ENCODE results near the gene HIPK3.

GRCh38 chr11:33320016-33320813 lies 63.0 kb downstream of the HIPK3 start:
- TF ChIP-seq, protein P1, sequence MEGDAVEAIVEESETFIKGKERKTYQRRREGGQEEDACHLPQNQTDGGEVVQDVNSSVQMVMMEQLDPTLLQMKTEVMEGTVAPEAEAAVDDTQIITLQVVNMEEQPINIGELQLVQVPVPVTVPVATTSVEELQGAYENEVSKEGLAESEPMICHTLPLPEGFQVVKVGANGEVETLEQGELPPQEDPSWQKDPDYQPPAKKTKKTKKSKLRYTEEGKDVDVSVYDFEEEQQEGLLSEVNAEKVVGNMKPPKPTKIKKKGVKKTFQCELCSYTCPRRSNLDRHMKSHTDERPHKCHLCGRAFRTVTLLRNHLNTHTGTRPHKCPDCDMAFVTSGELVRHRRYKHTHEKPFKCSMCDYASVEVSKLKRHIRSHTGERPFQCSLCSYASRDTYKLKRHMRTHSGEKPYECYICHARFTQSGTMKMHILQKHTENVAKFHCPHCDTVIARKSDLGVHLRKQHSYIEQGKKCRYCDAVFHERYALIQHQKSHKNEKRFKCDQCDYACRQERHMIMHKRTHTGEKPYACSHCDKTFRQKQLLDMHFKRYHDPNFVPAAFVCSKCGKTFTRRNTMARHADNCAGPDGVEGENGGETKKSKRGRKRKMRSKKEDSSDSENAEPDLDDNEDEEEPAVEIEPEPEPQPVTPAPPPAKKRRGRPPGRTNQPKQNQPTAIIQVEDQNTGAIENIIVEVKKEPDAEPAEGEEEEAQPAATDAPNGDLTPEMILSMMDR (conservative IDR thresholded peaks at IDR 0.05; ENCODE audit: low read depth in 2 of 2): peak; percentile 23 to 47; a peak in 2 of 4 replicates
- TF ChIP-seq, protein P2, sequence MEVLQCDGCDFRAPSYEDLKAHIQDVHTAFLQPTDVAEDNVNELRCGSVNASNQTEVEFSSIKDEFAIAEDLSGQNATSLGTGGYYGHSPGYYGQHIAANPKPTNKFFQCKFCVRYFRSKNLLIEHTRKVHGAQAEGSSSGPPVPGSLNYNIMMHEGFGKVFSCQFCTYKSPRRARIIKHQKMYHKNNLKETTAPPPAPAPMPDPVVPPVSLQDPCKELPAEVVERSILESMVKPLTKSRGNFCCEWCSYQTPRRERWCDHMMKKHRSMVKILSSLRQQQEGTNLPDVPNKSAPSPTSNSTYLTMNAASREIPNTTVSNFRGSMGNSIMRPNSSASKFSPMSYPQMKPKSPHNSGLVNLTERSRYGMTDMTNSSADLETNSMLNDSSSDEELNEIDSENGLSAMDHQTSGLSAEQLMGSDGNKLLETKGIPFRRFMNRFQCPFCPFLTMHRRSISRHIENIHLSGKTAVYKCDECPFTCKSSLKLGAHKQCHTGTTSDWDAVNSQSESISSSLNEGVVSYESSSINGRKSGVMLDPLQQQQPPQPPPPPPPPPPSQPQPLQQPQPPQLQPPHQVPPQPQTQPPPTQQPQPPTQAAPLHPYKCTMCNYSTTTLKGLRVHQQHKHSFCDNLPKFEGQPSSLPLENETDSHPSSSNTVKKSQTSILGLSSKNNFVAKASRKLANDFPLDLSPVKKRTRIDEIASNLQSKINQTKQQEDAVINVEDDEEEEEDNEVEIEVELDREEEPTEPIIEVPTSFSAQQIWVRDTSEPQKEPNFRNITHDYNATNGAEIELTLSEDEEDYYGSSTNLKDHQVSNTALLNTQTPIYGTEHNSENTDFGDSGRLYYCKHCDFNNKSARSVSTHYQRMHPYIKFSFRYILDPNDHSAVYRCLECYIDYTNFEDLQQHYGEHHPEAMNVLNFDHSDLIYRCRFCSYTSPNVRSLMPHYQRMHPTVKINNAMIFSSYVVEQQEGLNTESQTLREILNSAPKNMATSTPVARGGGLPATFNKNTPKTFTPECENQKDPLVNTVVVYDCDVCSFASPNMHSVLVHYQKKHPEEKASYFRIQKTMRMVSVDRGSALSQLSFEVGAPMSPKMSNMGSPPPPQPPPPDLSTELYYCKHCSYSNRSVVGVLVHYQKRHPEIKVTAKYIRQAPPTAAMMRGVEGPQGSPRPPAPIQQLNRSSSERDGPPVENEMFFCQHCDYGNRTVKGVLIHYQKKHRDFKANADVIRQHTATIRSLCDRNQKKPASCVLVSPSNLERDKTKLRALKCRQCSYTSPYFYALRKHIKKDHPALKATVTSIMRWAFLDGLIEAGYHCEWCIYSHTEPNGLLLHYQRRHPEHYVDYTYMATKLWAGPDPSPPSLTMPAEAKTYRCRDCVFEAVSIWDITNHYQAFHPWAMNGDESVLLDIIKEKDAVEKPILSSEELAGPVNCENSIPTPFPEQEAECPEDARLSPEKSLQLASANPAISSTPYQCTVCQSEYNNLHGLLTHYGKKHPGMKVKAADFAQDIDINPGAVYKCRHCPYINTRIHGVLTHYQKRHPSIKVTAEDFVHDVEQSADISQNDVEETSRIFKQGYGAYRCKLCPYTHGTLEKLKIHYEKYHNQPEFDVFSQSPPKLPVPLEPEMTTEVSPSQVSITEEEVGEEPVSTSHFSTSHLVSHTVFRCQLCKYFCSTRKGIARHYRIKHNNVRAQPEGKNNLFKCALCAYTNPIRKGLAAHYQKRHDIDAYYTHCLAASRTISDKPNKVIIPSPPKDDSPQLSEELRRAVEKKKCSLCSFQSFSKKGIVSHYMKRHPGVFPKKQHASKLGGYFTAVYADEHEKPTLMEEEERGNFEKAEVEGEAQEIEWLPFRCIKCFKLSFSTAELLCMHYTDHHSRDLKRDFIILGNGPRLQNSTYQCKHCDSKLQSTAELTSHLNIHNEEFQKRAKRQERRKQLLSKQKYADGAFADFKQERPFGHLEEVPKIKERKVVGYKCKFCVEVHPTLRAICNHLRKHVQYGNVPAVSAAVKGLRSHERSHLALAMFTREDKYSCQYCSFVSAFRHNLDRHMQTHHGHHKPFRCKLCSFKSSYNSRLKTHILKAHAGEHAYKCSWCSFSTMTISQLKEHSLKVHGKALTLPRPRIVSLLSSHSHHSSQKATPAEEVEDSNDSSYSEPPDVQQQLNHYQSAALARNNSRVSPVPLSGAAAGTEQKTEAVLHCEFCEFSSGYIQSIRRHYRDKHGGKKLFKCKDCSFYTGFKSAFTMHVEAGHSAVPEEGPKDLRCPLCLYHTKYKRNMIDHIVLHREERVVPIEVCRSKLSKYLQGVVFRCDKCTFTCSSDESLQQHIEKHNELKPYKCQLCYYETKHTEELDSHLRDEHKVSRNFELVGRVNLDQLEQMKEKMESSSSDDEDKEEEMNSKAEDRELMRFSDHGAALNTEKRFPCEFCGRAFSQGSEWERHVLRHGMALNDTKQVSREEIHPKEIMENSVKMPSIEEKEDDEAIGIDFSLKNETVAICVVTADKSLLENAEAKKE (CRISPR knock-in tag; IDR thresholded peaks at IDR 0.05): no peak
- TF ChIP-seq EZH2phosphoT487 (IDR thresholded peaks at IDR 0.05; ENCODE audit: unreplicated experiment): no peak
- no peak for TF ChIP-seq EZH2 (IDR thresholded peaks at IDR 0.05; ENCODE audit: low read depth, unreplicated experiment)
- TF ChIP-seq POLR2AphosphoS5 (IDR thresholded peaks at IDR 0.05; ENCODE audit: low read depth): no peak
- TF ChIP-seq ZNF331 (CRISPR knock-in tag; IDR thresholded peaks at IDR 0.05; ENCODE audit: low read depth): no peak
- TF ChIP-seq, protein P3, sequence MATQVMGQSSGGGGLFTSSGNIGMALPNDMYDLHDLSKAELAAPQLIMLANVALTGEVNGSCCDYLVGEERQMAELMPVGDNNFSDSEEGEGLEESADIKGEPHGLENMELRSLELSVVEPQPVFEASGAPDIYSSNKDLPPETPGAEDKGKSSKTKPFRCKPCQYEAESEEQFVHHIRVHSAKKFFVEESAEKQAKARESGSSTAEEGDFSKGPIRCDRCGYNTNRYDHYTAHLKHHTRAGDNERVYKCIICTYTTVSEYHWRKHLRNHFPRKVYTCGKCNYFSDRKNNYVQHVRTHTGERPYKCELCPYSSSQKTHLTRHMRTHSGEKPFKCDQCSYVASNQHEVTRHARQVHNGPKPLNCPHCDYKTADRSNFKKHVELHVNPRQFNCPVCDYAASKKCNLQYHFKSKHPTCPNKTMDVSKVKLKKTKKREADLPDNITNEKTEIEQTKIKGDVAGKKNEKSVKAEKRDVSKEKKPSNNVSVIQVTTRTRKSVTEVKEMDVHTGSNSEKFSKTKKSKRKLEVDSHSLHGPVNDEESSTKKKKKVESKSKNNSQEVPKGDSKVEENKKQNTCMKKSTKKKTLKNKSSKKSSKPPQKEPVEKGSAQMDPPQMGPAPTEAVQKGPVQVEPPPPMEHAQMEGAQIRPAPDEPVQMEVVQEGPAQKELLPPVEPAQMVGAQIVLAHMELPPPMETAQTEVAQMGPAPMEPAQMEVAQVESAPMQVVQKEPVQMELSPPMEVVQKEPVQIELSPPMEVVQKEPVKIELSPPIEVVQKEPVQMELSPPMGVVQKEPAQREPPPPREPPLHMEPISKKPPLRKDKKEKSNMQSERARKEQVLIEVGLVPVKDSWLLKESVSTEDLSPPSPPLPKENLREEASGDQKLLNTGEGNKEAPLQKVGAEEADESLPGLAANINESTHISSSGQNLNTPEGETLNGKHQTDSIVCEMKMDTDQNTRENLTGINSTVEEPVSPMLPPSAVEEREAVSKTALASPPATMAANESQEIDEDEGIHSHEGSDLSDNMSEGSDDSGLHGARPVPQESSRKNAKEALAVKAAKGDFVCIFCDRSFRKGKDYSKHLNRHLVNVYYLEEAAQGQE (IDR thresholded peaks at IDR 0.05; ENCODE audit: unreplicated experiment): no peak
- TF ChIP-seq STAT1 (IDR thresholded peaks at IDR 0.05; ENCODE audit: unreplicated experiment): no peak
- TF ChIP-seq CREB1 (CRISPR knock-in tag; IDR thresholded peaks at IDR 0.05; ENCODE audit: low read depth): no peak
- no peak for TF ChIP-seq ZNF114 (CRISPR knock-in tag; IDR thresholded peaks at IDR 0.05)
- no peak for TF ChIP-seq JUNB (IDR thresholded peaks at IDR 0.05; ENCODE audit: unreplicated experiment)
- TF ChIP-seq NANOG (IDR thresholded peaks at IDR 0.05; ENCODE audit: borderline replicate concordance): no peak
